Suppressor macrophage treated with lipopolysaccharide for 1 hour (primary cell): ENCODE results near the gene LANCL3.

ENCODE experiments used
- DNase-seq, 3 donors: peaks; one replicate each; pipeline ENCODE4 v3.0.0-alpha.2; 2020 to 2022

LANCL3 gene

DNA sequence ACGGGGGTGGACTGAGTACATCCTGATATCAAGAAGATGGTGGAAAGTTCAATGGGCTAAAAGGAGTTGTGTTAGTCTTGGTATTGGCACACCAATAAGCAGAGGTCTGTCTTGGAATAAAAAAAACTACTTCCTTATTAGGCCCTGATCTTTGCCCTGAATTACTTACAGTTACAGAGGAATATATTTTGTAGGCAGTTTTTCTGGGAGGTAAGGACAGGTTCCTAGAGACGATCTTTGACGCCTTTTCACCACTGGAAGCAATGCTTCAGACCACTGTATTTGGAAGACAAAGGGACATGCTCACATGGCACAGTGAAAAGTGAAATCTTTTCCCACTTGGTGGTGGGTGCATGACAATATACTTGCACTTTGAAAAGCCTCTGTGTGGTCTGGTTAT is 113.5 kb downstream of the LANCL3 start:
- no peak for DNase-seq

DNA sequence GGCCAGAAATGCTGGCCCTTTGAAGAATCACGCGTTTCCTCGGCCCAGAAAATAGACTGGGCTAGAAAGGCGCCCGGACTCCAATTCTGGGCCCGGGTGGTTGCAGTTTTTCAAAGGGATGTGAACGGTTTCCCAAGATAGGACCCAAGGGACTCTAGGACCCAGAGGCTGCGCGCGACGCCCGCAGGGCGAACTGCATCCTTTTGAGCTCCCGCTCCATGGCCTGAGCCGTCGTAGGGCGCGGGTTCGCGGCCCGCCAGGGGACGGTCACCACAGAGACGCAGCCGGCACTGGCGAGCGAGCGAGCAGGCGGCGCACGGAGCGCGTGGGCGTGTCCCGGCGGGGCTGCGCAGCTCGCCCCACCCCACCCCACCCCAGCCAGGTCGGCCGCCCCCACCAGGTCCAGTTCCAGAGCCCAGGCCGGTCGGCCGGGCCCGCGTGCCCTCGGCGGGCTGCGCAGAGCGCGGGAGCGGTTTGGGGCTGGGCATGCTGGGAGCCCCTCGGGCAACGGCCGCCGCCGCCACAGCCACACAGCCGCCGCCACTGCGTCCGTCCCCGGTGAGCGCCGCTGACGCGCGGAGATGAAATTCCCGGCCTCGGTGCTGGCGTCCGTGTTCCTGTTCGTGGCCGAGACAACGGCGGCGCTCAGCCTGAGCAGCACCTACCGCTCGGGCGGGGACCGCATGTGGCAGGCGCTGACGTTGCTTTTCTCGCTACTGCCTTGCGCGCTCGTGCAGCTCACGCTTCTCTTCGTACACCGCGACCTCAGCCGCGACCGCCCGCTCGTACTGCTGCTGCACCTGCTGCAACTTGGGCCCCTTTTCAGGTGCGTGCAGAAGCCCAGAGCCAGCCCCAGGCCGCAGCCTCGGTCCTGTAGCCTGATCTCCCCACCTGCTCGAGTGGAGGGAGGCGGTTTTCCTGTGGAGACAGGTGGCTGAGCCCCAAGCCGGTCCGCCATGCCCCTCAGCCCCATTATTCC is 114.2 kb downstream of the LANCL3 start, which contains the start of gene XK:
Gene XK (plus strand): TSS at position 411 of the 979 bp plus-strand sequence. CDS start 171 bp downstream, at position 582.
- DNase-seq = peak; percentile 18 to 41 (median 23)

DNA sequence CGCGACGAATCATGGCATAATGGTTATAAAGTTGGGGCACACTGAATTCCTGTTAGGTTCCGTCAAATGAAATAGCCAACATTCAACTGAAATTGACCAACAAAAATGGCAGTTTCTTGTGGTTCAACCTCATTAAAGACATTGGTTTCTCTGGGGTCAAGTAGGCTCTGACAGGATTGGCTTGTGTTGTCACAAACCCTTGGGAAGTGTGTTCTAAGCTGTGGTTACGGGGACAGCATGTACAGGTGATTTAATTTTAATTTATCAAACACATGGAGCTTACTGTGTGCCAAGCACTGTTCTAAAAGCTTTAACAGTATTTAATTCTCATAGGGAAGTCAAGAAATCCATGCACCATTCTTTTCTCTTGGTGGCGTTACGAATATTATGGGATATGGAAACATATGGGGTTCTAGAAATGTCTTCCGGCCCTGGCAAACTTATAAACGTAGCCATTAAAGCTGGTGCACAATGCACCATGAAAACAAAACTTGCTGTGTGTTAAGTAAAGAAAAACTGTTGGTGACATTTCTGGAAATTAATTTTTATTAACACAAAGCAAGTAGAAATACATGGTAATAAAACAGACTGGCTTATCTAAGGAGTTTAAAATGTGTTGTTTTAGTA is 115.0 kb downstream of the LANCL3 start:
- no peak for DNase-seq

DNA sequence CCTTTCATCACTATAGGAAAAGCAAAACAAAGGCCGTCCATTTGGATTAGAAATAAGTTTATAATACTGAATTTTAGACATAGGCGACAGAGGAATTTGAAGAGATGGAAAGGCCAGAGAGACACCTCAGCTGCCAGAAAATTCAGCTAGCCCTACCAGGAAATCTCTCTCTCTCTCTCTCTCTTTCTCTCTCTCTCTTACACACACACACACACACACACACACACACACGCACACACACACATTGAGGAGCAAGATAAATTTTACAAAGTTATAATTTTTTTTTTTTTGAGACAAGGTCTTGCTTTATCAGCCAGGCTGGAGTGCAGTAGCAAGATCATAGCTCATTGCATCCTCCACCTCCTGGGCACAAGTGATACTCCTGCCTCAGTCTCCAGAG is 115.5 kb downstream of the LANCL3 start:
- DNase-seq = no peak

DNA sequence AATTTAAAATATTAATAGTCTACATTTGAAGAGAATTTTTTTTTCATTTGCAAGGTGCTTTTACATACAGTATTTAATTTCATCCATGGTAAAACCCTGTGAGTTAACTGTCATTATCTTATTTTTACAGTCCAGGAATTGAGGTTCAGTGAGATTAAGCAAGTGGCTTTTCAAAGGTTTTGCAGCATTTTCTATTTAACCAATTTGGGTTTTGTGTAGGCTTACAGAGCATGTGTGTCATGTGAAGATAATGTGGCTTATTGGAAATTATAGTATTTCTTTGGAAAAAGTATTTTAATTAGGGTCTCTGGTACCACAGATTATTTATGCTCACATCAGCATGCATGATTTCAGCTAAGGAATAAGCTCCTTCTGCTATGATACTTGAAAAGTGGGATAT is 118.7 kb downstream of the LANCL3 start:
- no peak for DNase-seq

DNA sequence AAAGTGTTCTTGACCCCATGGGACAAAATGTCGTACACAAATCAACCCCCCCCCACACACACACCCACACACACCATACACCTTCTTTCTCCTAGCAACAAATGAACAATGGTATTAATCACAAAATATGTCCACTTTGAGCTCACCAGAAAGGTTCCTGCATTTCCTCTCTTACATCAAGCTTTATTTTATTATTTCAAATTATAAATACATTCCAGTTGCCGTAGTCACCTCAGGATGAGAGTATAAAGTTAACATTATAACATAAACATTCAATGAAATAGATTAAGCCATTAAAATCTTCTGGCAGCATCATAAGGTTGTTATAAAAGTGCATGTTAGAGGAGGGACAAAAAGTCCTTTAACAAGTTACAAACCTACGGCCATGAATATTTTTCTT is 121.5 kb downstream of the LANCL3 start:
- DNase-seq = no peak

DNA sequence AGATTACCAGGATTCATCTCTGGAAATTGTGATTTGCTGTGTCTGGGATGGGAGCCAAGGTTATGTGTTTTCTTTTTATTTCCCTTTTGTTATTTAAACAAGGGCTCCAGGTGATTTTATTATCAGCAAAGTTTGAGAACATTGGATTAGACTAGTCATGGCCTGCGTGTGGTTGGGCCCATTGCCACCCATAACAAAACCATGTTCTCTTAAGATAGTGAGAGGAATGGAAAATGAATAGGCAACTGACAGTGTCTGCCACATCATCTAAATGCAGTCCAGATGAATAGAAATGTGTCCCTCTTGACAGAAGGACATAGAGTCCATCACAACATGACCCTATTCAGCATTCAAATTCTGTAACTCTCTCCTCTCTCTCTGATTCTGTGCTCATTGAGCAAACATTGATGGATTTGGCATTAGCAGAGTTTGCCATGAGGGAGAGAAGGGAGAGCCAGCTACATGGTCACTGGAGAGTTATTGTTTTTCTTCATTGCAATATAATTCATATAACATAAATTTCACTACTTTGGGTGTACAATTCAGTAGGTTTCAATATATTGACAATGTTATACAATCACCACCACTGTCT is 125.8 kb downstream of the LANCL3 start:
- no peak for DNase-seq

DNA sequence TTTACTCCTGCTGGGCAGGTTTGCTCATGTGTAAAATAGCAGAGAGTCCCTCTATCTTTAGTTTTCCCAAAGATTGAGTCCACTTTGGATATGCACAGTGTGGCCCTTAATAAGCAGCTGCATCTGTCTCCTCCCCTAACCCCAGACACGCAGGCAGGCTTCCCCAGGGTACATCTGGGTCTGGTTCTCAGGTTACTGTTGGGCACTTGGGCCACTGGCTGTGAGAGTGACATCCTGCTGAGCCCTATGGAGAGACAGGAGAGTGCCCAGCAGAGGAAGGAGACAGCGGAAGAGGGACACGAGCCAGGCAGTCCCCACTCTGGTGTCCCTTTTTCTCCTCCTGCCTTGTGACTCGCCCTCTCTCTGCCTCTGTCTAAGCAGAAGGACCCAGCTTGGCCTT is 130.1 kb downstream of the LANCL3 start:
- no peak for DNase-seq

DNA sequence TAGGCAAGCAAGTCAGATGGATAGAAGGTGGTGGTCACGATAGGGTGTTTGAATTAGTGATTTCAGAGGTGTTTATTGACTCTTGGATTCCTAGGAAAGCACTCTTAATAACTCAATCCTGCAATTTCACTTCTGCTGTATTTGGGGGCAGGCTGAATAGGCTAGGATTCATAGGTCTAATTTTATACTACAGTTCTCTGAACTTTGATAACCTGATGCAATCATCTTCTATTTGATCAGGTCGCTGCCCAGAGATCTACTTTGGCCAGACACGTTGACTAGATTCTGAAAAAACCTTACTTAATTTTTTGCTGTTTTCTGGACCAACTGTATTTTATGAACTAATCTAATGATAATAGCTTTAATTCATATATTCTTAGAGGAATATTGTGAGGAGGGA is 140.5 kb downstream of the LANCL3 start:
- no peak for DNase-seq

DNA sequence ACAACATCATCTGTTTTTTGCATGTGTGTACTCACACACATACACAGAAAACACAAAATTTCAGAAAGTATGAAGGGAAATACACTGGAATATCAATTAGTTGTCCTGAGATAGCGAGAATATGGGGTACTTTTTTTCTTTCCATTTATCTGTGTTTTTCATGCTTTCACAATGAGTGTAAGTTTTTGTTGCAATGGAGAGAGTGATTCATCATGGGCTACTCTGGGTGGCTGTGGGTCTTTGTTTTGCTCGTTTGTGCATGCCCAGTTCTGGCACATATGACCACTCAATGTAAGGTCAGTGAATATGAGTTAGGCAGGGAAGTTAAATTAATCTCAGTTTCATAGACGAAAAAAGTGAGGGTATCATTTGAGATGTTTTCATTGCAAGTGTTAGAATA is 141.0 kb downstream of the LANCL3 start:
- DNase-seq = no peak

DNA sequence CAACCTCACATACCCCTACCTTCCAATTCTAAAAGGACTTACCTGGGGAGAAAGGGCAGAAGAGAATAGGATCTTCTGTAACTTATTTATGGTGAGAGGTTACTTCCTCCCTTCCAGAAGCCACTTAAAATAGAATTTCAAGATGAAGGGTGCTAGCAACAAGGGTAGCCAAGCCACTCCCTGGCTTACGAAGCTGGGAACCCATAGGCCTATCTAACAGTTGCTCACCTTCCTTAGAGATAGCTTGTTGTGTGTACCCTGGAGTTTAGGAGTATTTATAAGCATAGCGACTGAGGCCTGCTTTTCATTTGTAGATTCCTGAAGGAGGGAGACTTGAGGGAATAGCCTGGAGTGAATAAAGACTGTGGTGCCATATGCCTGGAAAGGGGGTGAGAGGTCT is 143.0 kb downstream of the LANCL3 start:
- no peak for DNase-seq

DNA sequence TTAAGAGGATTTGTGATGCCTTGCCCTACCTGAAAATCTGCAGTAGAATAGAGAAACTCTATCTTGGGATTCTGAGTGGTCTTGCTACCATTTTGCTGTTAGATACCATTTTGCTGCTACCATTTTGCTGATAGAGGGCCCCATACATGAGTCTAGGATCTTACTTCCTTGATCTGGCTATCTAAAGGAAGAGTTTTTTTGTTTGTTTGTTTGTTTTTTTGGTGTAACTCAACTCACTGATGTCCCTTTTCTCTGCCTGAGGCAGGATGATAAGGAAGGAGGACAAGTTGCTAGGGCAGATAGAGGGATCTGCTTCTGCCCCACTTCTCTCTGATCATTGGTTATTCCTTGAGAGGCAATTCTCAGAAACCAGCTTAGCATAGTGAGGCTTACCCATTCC is 145.1 kb downstream of the LANCL3 start:
- no peak for DNase-seq

DNA sequence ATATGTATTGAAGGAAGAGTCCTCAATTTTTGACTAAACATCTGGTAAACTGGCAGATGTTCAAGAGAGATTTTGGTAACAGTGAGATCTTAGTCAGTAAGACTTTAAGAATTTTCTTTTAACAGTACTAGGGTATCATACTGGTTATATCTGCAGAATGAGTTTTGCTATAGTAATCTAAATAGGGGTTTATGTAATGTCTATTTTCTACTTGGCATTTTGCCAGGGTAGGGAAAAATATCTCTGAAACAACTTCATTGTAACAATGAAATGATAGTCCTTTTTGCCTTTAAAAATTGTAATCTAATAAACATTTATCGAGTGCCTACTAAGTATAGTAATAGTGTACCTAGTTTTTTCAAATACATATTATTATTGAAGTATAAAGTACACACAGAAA is 146.2 kb downstream of the LANCL3 start:
- no peak for DNase-seq

DNA sequence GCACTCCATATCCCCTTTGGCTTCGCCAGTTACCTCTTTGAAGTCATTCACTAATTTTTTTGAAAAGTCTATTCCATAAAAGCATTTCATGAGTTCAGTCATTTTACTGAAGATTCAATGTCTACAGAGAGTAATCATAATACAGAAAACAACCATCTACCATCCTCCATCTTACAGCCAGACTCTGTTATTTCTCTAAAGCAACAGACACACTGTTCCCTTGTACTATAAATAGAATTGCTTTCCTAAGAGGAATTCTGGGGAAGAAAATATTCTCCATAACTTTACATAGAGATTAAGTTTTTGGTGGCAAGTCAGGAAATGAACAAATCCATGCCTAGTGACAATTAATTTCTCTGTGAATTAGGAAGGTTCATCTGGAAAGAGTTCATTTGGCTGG is 151.1 kb downstream of the LANCL3 start:
- DNase-seq = no peak

DNA sequence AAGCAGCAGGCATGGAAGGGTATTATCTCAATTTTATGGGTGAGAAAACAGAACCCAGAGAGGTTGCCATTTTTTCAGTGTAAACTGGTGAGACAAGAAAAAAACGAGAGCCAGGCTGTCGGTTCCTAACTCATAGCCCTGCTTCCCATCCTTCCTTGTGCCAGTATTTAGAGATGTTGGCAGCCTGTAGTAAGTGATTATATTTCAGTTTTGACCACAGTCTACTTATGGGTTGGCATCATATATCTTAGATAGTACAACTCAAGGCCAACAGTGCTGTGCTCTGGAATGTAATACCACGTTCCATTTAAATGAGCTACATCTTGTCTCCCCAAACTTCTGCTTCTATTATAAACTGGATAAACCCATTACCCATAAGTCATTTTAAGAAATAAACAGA is 154.9 kb downstream of the LANCL3 start:
- DNase-seq = no peak
